Activated naive CD4-positive, alpha-beta T cell treated with anti-CD3 and anti-CD28 coated beads, Interleukin-2, amount 50 U/mL, for 24 hours (primary cell): ENCODE measurements around the gene GULP1.

Experiments
- H3K27ac Mint-ChIP-seq: one replicate; pipeline ENCODE4 v1.8.0; 2021; ENCODE audit warnings: mild to moderate bottlenecking, mixed read lengths
- H3K27me3 Mint-ChIP-seq: one replicate; pipeline ENCODE4 v1.8.0; 2021; ENCODE audit warnings: mixed read lengths
- H3K36me3 Mint-ChIP-seq: one replicate; pipeline ENCODE4 v1.8.0; 2021; ENCODE audit warnings: mixed read lengths
- H3K4me1 Mint-ChIP-seq: one replicate; pipeline ENCODE4 v1.8.0; 2021; ENCODE audit warnings: mixed read lengths
- H3K4me3 Mint-ChIP-seq: one replicate; pipeline ENCODE4 v1.8.0; 2021; ENCODE audit warnings: mild to moderate bottlenecking, mixed read lengths
- H3K9me3 Mint-ChIP-seq: one replicate; pipeline ENCODE4 v1.8.0; 2021; ENCODE audit warnings: mixed read lengths

The GULP1 gene

DNA sequence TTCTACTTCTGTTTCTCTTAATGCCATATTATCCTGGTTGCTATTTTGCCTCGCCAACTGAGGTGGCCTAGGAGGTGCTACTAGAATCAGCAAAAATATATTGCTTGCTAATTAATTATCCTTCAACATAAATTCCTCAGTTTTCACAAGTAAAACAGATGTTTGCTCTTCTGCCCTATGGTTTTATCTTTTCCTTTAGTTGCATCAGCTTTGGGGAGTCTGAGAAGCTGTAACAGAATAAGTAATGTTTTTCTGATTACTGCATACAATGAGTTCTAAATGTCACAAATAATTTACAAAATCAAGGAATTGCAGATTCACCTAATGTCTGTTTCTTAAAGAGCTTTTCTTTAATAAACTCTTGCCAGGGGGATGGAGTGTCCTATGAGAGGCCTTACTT lies 36.7 kb downstream of the GULP1 start:
- no peaks in the 10 kb centered on the region for H3K4me1 Mint-ChIP-seq
- no peak overlapping the region for H3K4me3 Mint-ChIP-seq
- no peak overlapping the region for H3K27ac Mint-ChIP-seq
- no peaks in the 10 kb centered on the region for H3K36me3 Mint-ChIP-seq
- no peaks in the 10 kb centered on the region for H3K9me3 Mint-ChIP-seq
- H3K27me3 Mint-ChIP-seq, result no peaks in the 10 kb centered on the region

DNA sequence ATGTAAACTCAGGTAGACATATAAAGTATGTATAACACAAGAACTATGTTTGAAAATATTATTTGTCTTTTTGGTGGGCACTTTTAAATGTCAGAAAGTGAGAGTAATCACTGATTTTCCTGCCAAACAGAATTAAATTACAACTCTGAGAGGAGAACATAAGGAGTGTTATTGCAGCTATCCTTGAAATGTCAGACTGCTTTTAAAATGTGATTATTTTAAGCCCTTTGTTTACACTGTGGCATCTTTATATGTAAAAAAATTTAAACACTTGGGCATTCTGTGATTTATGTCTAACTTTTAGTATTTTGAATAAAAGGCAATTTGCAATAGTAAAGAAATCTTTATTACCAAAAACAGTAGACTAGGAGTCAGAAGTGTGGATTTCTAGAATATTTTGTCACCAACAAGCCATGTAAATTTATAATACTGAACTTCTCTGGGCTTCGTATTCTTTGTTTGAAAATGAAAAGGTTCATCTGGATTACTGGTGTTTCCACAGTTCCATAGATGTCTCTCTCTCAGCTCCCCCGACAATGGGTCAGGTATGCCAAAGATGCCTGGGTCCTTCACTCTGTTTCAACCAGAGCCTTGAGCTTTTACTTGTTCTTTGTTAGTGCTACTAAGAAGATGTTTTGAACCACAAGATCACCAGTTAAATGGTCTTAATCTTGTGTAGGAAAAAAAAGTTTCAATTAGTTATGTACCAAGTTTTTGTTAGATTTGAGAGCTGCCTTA lies 38.8 kb downstream of the GULP1 start:
- Mint-ChIP-seq H3K27ac (no peak overlapping the region), H3K4me1 (no peaks in the 10 kb centered on the region), H3K27me3 (no peaks in the 10 kb centered on the region), H3K36me3 (no peaks in the 10 kb centered on the region), H3K4me3 (no peak overlapping the region), H3K9me3 (no peaks in the 10 kb centered on the region)

DNA sequence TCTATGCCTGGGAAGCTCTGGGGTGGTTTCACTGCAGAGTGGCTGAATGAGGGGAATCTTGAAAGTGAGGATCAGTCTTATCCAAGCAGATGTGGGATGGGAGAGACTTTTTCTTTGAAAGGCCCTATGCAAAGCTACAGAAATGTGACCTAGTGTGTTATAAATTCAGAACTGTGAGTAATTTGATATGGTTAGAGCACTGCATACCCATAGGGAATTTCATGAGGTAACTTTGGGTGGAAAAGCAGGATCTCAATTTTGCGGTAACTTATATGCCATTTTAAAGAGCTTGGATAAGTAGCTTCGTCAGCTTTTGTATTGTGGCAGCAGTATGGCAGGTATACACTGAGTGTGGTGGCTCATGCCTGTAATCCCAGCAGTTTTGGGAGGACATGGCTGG lies 40.9 kb downstream of the GULP1 start:
- no peaks in the 10 kb centered on the region for H3K4me1 Mint-ChIP-seq
- H3K9me3 Mint-ChIP-seq, result no peaks in the 10 kb centered on the region
- H3K27me3 Mint-ChIP-seq, result no peaks in the 10 kb centered on the region
- no peak overlapping the region for H3K4me3 Mint-ChIP-seq
- H3K27ac Mint-ChIP-seq, result no peak overlapping the region
- no peaks in the 10 kb centered on the region for H3K36me3 Mint-ChIP-seq

DNA sequence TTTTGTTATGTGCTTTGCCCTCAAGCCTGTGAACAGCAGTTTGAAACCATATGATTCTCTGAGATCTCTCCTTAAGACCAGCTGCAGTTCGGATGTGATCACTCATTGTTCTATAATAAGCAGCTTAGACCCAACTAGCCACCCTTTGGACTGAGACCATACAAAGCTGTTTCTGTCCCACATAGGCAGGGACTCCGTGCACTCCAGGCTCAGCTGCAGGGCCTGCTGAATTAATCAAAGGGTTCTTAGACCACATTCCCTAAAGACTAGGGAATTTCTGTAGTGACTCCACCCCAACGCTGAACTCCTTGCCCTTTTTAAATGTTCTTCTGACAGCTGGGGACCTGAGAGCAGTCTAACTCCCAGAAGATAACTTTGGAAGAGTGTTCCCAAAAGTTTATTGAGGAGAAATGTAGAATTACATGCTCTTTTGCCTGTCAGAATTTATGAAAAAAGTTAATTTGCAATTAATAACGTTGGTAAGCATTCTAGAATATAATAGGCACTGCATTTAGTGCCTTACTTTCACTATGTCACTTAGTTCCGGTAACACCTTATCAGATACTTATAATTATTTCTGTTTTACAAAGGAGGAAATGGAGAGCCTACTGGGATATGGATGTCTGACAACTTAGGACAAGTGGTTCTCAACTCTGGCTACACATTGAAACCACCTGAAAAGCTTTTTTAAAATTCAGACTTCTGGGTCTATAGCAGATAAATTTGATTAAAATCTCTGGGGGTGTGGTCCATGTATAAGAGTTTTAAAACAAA lies 42.3 kb downstream of the GULP1 start:
- no peaks in the 10 kb centered on the region for H3K36me3 Mint-ChIP-seq
- H3K4me3 Mint-ChIP-seq, result no peak overlapping the region
- no peaks in the 10 kb centered on the region for H3K9me3 Mint-ChIP-seq
- no peak overlapping the region for H3K27ac Mint-ChIP-seq
- H3K4me1 Mint-ChIP-seq, result no peaks in the 10 kb centered on the region
- no peaks in the 10 kb centered on the region for H3K27me3 Mint-ChIP-seq

DNA sequence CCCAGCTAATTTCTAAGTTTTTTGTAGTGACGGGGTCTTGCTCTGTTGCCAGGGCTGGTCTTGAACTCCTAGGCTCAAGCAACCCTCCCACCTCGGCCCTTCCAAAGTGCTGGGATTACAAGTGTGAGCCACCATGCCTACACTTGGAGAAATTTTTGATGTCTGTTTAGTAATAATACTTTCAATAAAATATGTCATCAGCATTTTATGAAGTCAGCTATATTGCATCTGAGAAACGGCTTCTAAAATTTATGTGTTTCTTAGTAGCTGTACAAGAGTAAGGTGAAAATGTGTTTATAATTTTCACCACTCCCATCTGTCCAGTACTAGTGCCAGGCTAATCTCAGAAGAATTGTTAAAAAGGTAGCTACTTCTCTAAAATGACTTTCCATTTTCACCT lies 46.8 kb downstream of the GULP1 start:
- no peak overlapping the region for H3K27ac Mint-ChIP-seq

DNA sequence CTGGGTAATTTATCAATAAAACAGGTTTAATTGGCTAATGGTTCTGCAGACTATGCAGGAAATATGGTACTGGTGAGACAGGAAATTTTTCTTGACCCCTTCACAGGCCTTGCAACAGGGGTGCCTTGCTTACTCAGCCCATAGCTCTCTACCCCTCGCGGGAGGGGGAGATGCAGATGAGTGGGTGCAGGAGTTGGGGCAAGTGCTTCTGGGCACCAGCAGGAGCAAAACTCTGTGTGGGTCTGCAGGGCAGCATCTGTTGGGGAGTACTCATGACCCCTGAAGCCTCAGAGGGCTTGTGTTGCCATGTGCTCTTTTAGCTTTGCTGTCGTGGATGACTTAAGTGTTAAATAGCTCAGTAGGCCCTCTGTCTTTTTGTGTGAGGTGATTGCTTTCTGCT lies 48.6 kb downstream of the GULP1 start:
- Mint-ChIP-seq H3K27me3 (no peaks in the 10 kb centered on the region), H3K9me3 (no peaks in the 10 kb centered on the region), H3K36me3 (no peaks in the 10 kb centered on the region), H3K4me1 (no peaks in the 10 kb centered on the region), H3K27ac (no peak overlapping the region), H3K4me3 (no peak overlapping the region)

More for the DNA sequence above, 46.8 kb downstream of the GULP1 start:
- H3K4me1 Mint-ChIP-seq, result no peaks in the 10 kb centered on the region
- no peaks in the 10 kb centered on the region for H3K36me3 Mint-ChIP-seq
- no peaks in the 10 kb centered on the region for H3K27me3 Mint-ChIP-seq
- no peaks in the 10 kb centered on the region for H3K9me3 Mint-ChIP-seq
- no peak overlapping the region for H3K4me3 Mint-ChIP-seq

DNA sequence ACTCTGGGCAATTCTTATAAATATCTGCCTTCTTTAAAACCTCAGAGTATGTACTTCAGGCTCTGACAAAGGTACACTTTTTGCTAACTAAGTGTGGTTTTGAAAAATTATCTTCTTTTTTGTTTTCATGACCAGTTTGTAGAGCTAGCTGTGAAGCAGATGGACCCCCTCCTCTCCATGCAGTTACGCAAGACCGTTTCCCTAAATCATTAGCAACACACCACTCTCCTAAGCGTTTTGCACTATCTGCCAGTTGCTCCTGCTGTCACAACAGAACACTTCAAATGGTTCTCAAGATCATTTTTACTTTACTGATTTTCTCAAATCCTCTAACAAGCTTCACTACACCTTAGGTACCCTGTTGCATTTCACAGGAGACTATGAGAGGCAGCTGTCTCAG lies 53.3 kb downstream of the GULP1 start:
- Mint-ChIP-seq H3K9me3 (no peaks in the 10 kb centered on the region), H3K27me3 (no peaks in the 10 kb centered on the region), H3K4me1 (no peaks in the 10 kb centered on the region), H3K27ac (no peak overlapping the region), H3K36me3 (no peaks in the 10 kb centered on the region), H3K4me3 (no peak overlapping the region)

DNA sequence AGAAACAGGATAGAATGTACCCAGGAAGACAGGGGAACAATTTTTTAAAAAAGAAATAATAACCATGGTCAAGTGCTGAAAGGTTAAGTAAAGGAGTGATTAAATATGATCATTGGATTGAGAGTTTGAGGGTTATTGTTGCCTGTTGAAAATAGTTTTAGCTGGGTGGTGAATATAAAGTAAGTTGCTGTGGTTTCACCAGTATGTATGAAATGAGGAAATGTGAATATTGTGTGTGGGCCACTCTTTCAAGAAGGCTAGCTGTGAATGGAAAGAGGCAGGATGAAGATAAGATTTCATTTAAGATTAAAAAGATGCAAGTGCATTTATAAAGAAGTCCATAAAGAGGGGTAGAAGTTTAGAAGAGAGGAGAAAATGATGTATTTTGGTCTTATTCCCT lies 53.8 kb downstream of the GULP1 start:
- Mint-ChIP-seq H3K9me3 (no peaks in the 10 kb centered on the region), H3K4me3 (no peak overlapping the region), H3K4me1 (no peaks in the 10 kb centered on the region), H3K27me3 (no peaks in the 10 kb centered on the region), H3K27ac (no peak overlapping the region), H3K36me3 (no peaks in the 10 kb centered on the region)

DNA sequence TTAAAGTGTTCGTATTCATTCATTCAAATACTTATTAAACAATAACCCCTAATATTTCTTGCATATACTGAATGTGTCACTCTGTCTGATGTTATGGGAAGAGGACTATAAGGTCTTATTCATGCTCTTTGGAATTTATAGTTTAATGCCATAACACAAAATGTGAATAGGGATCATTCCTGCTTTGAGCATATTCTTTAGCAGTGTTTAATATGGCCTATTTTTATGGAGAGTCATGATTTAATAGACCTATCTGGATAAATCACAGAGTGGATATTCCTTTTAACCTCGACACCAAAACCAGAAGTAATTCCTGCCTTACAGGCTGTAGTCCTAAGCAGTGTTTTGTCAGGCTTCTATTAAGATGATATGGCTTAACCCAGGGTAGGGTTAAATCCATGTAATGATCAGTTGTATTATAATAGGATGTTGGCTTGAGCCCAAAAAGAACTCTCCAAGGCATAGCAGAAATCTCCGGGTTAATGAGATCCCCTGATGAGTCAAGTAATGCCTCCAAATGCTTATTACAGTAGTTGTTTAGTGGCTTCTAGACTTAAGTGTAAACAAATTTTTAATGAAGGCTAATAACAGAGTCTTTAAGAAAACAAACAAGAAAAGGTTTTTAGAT lies 54.3 kb downstream of the GULP1 start:
- Mint-ChIP-seq H3K4me1 (no peaks in the 10 kb centered on the region), H3K9me3 (no peaks in the 10 kb centered on the region), H3K27ac (no peak overlapping the region), H3K27me3 (no peaks in the 10 kb centered on the region), H3K4me3 (no peak overlapping the region), H3K36me3 (no peaks in the 10 kb centered on the region)

DNA sequence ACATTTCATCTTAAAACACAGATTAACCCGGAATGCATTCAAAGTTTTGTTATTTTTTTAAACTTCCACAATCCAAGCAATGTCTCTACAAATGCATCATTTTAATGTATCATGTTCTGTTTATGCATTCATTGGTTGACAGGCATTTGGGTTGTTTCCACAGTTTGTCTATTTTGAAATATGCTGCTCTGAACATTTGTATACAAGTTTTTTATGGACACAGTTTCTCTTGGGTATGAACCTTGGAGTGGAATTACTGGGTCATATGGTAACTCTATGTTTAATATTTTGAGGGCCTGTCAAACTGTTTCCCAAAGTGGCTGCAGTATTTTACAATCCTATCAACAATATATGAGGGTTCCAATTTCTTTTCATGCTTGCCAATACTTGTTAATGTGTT lies 57.3 kb downstream of the GULP1 start:
- no peaks in the 10 kb centered on the region for H3K9me3 Mint-ChIP-seq
- no peak overlapping the region for H3K4me3 Mint-ChIP-seq
- no peaks in the 10 kb centered on the region for H3K27me3 Mint-ChIP-seq
- H3K27ac Mint-ChIP-seq, result no peak overlapping the region
- no peaks in the 10 kb centered on the region for H3K4me1 Mint-ChIP-seq
- no peaks in the 10 kb centered on the region for H3K36me3 Mint-ChIP-seq

DNA sequence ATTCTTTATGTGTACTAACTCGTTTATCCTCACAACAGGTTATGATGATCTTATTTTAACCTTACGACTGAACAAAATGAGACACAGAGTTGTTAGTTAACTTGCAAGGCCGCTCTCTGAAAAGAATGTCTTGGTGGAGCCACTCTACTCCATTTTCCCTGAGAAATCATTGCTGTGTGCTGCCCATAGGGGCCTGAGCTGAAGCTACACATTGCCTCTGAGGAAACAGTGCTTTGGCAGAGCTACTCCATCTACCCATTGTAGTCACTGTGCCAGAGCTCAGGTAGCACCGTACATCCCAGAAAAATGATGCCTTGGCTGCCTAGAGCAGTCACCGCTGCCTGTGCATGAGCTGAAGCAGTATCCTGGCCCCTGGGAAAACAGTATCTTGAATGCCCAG lies 61.6 kb downstream of the GULP1 start:
- H3K27ac Mint-ChIP-seq, result no peak overlapping the region
- H3K9me3 Mint-ChIP-seq, result no peaks in the 10 kb centered on the region
- H3K27me3 Mint-ChIP-seq, result no peaks in the 10 kb centered on the region
- H3K4me3 Mint-ChIP-seq, result no peak overlapping the region
- H3K4me1 Mint-ChIP-seq, result no peaks in the 10 kb centered on the region
- H3K36me3 Mint-ChIP-seq, result no peaks in the 10 kb centered on the region

DNA sequence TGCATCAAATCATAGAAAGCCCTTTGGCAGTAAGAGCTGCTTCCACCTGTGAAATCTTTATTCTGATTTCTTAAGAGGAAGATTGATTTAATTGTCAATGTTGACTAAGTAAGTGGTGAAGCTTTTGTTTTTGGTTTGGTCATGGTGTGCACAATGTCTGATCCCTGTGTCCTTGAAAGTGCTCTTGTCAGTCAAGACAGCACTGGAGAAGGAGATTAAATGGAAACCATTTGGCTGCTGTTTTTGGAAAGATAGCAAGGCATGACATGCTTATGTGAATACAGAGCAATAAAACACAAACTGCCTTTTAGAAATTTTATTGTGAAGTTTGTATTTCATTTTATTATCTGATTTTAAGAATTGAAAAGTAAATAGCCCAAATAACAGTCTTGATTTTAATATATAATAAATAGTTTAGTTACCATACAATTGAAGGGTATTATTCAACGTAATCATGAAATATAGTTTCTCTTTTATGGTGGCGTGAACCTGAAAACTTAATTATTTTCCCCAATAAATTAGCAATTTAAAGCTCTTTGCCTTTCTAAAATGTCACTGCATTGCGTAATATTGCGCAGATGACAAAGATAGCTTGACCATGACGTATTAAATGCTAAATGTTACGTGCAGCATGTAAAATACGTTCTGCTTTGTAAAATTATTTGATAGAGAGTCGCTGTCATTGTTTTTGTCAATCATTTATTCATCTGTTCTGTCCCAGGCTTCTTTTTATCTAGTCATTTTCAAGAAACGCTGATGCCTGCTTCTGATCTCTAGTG lies 69.0 kb downstream of the GULP1 start:
- no peak overlapping the region for H3K4me3 Mint-ChIP-seq

DNA sequence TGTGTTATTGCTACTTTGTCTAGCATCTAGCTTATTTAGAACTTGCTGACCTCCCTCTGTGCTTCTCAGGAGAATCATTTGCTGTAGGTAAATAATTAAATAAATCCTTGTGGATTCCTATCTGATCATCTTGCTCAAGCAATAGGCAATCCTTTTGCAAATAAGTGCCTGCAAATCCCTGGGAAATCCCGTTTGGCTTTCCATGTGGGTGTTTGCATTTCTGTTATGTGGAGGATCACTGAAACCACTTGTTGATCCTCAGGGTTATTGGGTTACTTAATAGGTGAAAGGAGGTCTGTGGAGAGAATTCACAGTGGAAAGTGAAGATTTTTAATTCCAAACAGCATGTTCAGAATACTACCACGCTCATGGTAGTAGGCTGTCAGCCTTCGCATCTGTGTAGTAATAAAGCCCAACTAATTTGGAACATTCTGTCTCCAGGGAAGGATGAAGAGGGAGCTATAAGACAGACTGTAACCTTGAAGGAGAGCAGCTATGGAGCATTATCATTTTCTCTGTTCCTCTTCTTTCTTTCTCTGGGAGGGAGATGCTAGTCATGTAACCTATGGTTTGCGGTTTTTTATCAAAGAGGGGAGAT lies 72.5 kb downstream of the GULP1 start:
- Mint-ChIP-seq H3K9me3 (no peaks in the 10 kb centered on the region), H3K4me1 (no peaks in the 10 kb centered on the region)

More for the DNA sequence above, 69.0 kb downstream of the GULP1 start:
- Mint-ChIP-seq H3K27me3 (no peaks in the 10 kb centered on the region), H3K4me1 (no peaks in the 10 kb centered on the region), H3K36me3 (no peaks in the 10 kb centered on the region), H3K9me3 (no peaks in the 10 kb centered on the region), H3K27ac (no peak overlapping the region)

DNA sequence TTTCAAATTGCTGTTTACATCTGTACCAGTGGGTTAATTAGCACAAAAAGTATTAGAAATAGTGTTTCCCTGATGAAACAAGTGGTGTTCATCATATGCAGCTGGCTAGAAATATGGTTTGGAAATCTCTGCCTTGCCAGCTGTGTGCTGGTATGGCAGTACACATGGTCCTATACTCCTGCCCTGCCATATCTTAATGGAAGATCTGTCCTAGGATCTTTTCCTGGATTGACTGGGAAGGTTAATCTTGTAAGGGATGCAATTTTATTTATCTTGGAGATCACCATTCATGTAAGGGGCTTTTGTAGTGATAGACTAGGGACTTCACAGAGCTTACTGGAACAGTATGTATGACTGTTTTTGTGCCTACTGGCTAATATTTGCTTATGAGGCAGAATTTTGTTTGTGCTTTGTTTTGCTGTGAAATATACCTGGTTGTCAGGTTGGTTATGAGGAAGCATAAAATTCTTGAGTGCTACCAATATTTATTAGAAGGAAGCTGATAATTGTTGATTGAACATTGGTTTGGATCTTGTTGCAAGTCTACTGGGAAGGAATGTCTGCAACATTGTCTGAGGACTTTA lies 73.5 kb downstream of the GULP1 start:
- Mint-ChIP-seq H3K36me3 (no peaks in the 10 kb centered on the region), H3K27ac (no peak overlapping the region), H3K27me3 (no peaks in the 10 kb centered on the region), H3K4me1 (no peaks in the 10 kb centered on the region), H3K4me3 (no peak overlapping the region), H3K9me3 (no peaks in the 10 kb centered on the region)

More for the DNA sequence above, 72.5 kb downstream of the GULP1 start:
- Mint-ChIP-seq H3K27ac (no peak overlapping the region), H3K4me3 (no peak overlapping the region), H3K36me3 (no peaks in the 10 kb centered on the region), H3K27me3 (no peaks in the 10 kb centered on the region)

DNA sequence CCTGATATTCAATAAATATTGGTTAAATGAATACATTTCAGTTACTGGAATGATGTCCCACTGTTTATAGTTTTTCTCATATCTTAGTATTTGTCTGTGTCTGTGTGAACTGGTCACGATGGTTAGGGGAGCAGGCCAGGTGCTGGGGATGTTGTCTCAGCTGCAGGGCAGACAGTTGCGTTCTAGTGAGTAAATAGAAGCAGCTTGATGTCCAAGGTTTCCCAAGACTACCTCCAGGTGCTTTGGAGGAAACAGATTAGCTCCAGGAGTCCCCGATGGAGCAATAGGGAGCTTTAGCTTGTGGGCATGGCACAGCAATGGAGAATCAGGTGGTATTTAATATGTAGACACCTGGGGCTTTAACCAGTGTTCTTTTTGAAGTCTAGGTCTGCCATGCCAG lies 75.5 kb downstream of the GULP1 start:
- Mint-ChIP-seq H3K4me1 (no peaks in the 10 kb centered on the region), H3K9me3 (no peaks in the 10 kb centered on the region), H3K27me3 (no peaks in the 10 kb centered on the region), H3K36me3 (no peaks in the 10 kb centered on the region), H3K4me3 (no peak overlapping the region), H3K27ac (no peak overlapping the region)
